ENCODE results near the gene MIOX.

GRCh38 chr22:50459496-50460140, 27.0 kb upstream of the MIOX start:
- TF ChIP-seq SP2 (CRISPR knock-in tag; IDR thresholded peaks at IDR 0.05) (no peak), ZFP36 (IDR thresholded peaks at IDR 0.05; ENCODE audit: borderline replicate concordance, low read depth, low read length, partially characterized antibody) (no peak), CTCF (CRISPR knock-in tag; IDR thresholded peaks at IDR 0.05) (0 out of 2 replicates have a peak, but pooled peaks have one; percentile 13), EZH2 (conservative IDR thresholded peaks at IDR 0.05; ENCODE audit: low read depth, low read length) (no peak), POLR2A (IDR thresholded peaks at IDR 0.05; ENCODE audit: insufficient read depth in 1 of 2, low read depth in 2 of 2, low read length in 2 of 2) (no peak), ZNF441 (CRISPR knock-in tag; IDR thresholded peaks at IDR 0.05; ENCODE audit: borderline replicate concordance) (no peak), SMYD3 (CRISPR knock-in tag; IDR thresholded peaks at IDR 0.05) (no peak)
